GM21360 (cell line): ENCODE data around the gene GRK6.

Source experiments
- ATAC-seq: cut with Tn5 transposase; IDR thresholded peaks from one replicate; pipeline ENCODE4 v1.9.1; 2021; ENCODE audit warnings: mild to moderate bottlenecking, moderate library complexity; ENCODE audit not compliant: unreplicated experiment

GRK6 gene

GRCh38 chr5:177450667-177451424, 24.4 kb downstream of the GRK6 start:
- ATAC-seq = no peak

DNA sequence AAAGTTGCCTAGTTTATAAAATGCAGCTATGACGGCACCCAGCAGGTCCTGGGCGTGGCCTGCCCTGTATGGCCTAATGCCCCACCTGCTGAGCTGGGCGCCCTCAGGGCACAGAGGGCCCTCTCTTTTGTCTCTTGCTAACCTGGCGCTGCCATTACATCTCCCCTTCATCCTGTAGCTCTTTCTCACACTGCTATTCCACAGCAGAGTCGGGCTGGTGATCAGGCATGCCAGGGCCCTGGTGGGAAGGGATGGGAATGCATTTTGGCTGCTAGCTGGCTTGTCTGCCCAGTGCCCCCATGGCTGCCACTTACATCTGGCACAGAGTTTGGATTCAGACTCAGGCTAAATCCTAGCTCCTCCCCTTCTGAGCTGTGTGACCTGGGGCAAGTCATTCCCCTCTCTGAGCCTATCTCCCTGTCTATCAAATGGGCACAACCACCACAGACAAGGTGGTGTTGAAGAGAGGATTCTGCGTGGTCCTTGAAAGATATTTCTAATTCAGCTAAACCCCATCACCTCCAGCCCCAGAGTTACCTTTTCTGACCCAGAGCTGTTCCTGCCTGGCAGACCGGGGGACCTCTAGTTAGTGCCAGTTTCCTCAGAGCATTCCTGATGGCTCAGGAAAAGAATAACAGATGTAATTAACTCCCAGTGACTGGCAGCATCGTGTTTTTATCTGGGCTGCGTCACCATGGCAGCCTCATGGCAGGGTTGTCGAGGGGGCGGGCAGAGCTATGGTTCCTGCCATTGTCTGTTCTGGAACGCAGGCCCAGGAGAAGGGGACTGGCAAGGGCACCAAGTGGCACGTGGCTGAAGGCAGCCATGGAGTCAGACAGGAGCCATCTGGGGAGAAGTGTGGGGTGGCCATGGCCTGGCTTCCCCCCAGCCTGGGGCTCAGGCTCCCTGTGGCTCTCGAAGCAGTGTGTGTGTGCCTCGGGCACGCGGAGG, 26.5 kb downstream of the GRK6 start:
- ATAC-seq = no peak

DNA sequence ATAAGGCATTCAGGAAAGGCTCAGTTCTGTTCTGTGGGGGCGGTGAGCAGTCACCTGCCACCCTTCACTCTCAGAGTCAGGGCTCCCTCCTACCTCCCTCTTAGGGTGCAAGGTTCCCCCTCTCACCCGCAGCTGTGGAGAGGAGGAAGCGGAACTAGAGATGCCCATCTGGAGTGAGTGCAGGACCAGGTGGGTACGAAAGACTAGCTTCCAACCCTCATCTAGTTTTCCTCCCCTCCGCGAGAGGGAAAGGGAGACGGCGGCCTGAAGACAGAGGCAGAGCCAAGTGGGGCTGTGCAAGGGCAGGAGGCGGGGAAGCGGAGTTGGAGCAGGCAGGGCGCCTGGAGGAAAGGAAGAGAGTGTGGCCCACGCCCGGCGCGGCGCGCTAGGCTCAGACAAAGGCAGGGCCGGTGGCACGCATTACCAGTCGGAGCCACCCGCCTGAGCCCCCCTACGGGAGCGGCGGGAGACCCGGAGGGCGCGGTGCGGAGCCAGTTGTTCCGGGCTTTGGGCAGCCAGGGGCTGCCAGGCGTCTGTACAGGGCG, 27.4 kb downstream of the GRK6 start:
- peak; percentile 4 for ATAC-seq

- peak; percentile 42 for ATAC-seq
Observed at GRCh38 chr5:177454397-177455035, 28.0 kb downstream of the GRK6 start.

- ATAC-seq = peak; percentile 44
Observed at GRCh38 chr5:177455036-177455660, 28.7 kb downstream of the GRK6 start.

DNA sequence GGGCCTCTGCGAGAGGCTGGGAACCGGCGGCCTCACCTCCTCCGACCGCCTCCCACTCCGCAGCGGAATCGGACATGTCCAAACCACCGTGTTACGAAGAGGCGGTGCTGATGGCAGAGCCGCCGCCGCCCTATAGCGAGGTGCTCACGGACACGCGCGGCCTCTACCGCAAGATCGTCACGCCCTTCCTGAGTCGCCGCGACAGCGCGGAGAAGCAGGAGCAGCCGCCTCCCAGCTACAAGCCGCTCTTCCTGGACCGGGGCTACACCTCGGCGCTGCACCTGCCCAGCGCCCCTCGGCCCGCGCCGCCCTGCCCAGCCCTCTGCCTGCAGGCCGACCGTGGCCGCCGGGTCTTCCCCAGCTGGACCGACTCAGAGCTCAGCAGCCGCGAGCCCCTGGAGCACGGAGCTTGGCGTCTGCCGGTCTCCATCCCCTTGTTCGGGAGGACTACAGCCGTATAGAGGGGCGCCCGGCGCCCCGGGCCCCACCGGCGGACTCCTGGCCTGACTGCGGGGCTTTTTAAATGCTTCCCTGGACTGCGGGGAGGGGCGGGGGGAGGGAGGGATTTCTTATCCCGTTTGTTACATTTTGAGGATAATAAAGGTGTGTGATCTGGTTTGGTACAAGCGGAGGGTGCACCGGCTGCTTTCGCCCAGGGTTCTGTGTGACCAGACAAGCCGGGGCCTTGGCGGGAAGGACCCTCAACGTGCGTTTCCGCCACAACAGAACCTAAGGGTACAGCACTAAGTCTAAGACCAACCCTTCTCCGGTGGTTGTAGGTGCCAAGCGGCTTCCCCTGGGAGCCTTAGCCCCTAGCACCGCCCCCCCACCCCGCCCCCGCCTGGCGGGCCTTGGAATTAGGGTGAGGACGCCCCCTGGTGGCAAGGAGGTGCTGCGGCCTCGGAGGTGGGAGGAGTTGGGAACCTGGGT, 29.4 kb downstream of the GRK6 start:
- peak; percentile 4 for ATAC-seq

DNA sequence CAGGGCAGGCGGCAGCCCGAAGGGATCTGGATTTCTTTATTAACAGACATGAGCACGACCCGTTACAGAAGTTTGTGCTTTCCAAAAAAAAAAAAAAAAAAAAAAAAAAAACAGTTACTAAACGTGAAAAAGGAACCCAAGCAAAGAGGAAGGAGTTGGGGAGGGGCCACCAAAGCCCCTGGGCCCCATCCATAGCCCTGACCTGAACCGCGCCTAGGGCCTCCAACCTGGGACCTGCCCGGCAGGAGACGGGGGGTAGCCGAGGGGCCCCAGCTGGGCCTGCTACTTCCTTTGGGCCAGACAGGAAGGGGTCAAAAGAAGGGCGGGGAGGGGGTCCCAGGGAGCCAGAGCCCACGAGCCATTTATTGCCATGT, 30.1 kb downstream of the GRK6 start:
- no peak for ATAC-seq

GRCh38 chr5:177456976-177457851, 30.7 kb downstream of the GRK6 start:
- ATAC-seq = peak; percentile 40

GRCh38 chr5:177457852-177458681, 31.6 kb downstream of the GRK6 start:
- ATAC-seq = no peak

DNA sequence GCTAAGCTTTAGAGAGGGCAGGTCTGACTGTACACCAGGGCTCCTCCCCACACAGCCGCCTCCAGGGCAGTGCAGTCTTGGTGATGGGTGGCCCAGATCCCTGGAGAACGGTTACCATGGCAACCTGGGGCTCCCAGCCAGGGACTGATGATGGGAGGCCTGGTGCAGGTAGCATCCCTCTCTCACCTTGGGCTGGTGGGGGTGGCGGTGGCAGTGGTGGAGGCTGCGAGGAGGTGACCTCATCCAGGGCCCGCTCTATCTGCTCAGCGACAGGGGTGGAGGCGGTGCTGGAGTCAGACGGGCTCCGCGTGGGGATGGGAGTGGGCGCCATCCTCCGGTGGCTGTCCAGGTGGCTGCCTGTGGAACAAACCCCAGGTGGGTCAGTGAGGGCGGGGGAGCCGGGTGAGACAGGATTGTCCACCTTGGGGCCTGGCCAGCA, 32.5 kb downstream of the GRK6 start:
- ATAC-seq = no peak

GRCh38 chr5:177459357-177459756, 32.9 kb downstream of the GRK6 start:
- ATAC-seq = no peak

DNA sequence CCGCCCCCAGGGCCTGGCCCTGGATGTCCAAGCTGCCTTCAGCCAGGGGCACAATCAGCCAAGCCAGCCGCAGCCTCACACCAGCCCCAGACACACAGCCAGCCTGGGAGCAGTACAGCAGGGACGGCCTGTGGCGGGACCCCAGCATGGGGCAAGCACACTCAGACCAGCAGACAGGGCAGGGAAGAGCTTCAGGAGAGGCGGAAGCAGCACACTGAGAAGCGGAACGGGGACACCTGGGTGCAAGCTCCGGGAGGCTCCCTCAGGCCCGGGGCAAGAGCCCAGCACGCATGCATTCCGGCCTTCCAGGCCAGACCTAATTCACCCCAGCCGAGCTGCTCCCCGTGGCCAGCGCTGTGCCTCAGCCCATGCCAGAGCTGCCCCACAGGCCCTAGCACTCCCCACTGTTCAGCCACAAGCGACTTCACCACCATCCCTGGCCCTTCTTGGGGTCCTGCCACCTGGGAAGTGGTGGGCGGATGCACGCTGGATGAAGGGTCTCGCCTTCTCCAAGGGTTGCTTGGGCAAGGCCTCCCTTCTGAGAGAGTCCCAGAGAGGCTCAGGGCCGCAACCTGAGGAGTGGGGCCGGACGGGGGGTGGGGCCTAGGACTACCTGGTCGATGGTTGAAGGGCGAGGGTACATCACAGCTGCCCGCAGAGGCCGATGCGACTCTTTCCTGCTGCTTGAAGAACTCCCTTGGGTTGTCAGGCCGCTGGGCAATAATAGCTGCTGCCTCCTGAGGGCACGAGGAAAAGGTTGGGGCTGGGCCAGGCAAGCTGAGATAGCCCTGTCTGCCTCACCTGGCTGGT, 33.5 kb downstream of the GRK6 start:
- ATAC-seq = no peak

- ATAC-seq = no peak
Observed at GRCh38 chr5:177462021-177462670, 35.7 kb downstream of the GRK6 start.

- no peak for ATAC-seq
Observed at GRCh38 chr5:177465044-177465443, 38.6 kb downstream of the GRK6 start.

DNA sequence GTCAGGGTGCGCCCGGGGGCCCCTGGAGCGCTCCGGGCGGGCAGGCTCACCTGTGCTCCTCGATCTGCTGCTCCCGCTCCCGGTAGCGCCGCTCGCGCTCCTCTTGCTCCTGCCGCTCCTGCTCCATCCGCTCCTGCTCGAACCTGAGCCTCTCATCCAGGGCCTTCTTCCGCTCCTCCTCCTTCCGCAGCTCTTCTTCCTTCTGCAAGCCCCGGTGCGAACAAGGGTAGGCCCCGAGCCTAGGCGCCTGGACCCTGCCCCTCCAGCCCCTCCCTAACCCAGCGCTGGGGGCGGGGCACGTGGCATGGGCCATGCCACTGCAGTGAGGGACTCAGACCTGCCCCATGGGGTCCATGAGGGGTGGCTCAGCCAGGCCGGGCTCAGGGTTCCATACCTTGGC, 40.4 kb downstream of the GRK6 start:
- ATAC-seq = no peak

GRCh38 chr5:177467436-177467835, 41.0 kb downstream of the GRK6 start:
- ATAC-seq = no peak

DNA sequence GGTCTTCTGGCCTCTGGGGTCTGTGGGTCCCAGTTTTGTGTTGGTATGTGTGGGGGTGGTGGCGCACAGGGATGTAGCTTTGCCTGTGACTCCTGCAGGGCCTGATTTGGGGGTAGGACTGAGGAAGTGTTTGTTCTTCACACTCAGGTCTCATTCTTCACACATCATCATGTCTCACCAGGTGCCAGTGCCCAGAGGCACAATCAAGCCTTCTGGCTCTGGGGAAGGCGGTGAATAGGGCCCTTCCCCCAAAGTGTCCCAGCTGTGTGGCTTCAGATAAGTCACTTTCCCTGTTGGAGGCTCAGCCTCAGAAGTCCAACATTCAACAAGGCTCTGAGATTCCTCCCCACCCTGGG, 41.8 kb downstream of the GRK6 start:
- no peak for ATAC-seq
